A673 (cell line): ENCODE results near the gene CAMK1. TPM values are rescaled to one million over a fixed set of nuclear protein-coding genes. Genes with fewer than 3 reads are reported as not detected.

Experiments
- BruUV-seq: library from RNA; stranded (reverse); fragments of 400-500 nt; replicated peaks from 2 replicates; lab custom pipeline; 2021; lab: Mats Ljungman, UMichigan
- CTCF ChIA-PET: fragments of 300-600 bp; sonication (Branson Sonifier 250); formaldehyde crosslinking; loops from one replicate; lab custom pipeline; 2022; ENCODE audit warnings: antibody characterized with exemption; lab: Charles Lee
- POLR2A ChIA-PET: fragments of 300-600 bp; sonication (Branson Sonifier 250); formaldehyde crosslinking; loops from one replicate; lab custom pipeline; 2022; ENCODE audit warnings: antibody characterized with exemption; ENCODE audit not compliant: low non-redundant PET; lab: Charles Lee
- DNase-seq: peaks from one replicate; pipeline ENCODE4 v3.0.0-alpha.2; 2015; ENCODE audit warnings: low spot score
- H3K27ac ChIP-seq: fragments of 200-600 bp; sonication (generic); 2 replicates; pipeline ENCODE4 v1.5.1; 2016; ENCODE audit warnings: mixed run types, low read depth, mild to moderate bottlenecking, mixed read lengths, antibody characterized with exemption, low read length; ENCODE audit not compliant: poor library complexity, severe bottlenecking
- H3K27me3 ChIP-seq: fragments of 200-600 bp; sonication (generic); replicated peaks from 2 replicates; pipeline ENCODE4 v1.6.1; 2017; ENCODE audit warnings: mixed run types, low read depth, mild to moderate bottlenecking, mixed read lengths, antibody characterized with exemption, low read length; ENCODE audit not compliant: insufficient read depth, poor library complexity
- H3K36me3 ChIP-seq: fragments of 200-600 bp; sonication (generic); 2 replicates; pipeline ENCODE4 v1.6.1; 2016; ENCODE audit warnings: mixed run types, mild to moderate bottlenecking, mixed read lengths, antibody characterized with exemption, low read length; ENCODE audit not compliant: insufficient read depth, poor library complexity, severe bottlenecking
- H3K4me1 ChIP-seq: fragments of 200-600 bp; sonication (generic); 2 replicates; pipeline ENCODE4 v1.6.1; 2017; ENCODE audit warnings: mixed run types, mild to moderate bottlenecking, mixed read lengths, antibody characterized with exemption, low read length; ENCODE audit not compliant: insufficient read depth, poor library complexity, severe bottlenecking
- H3K4me3 ChIP-seq: fragments of 200-600 bp; sonication (generic); 2 replicates; pipeline ENCODE4 v1.5.1; 2016; ENCODE audit warnings: low read depth, mixed run types, mild to moderate bottlenecking, mixed read lengths, low read length; ENCODE audit not compliant: poor library complexity, severe bottlenecking
- H3K9me3 ChIP-seq: fragments of 200-600 bp; sonication (generic); 2 replicates; pipeline ENCODE4 v1.6.1; 2016; ENCODE audit warnings: mixed run types, low read depth, mild to moderate bottlenecking, mixed read lengths, antibody characterized with exemption, low read length; ENCODE audit not compliant: poor library complexity, severe bottlenecking
- CTCF ChIP-seq: fragments of 300-800, 200-600 bp; sonication (generic); conservative IDR thresholded peaks from 2 replicates; pipeline ENCODE4 v1.5.1; 2017; ENCODE audit warnings: low read depth, mild to moderate bottlenecking, antibody characterized with exemption, low read length, moderate library complexity, mixed read lengths
- EZH2 ChIP-seq: fragments of 200-600 bp; sonication (generic); IDR thresholded peaks from 2 replicates; pipeline ENCODE4 v1.6.1; 2017; ENCODE audit warnings: borderline replicate concordance, low read depth, mild to moderate bottlenecking, mixed read lengths, antibody characterized with exemption, low read length; ENCODE audit not compliant: poor library complexity, severe bottlenecking
- intact Hi-C: fragments of 100-400 bp; cut with micrococcal nuclease; formaldehyde crosslinking; loops from one replicate; pipeline ENCODE4 v1.10.0; 2022; ENCODE audit not compliant: unreplicated experiment
- total RNA-seq: library from RNA; stranded (reverse); gene quantifications from 2 replicates; pipeline ENCODE4 v1.2.3, GENCODE V29; 2021

The CAMK1 gene
- total RNA-seq, 1 experiment from 2014 or later = 26.7 TPM

- H3K27me3 ChIP-seq = no peaks in the 10 kb centered on the region
- intact Hi-C loops = no loop called here
- POLR2A ChIA-PET = no interaction called here
- no peak overlapping the region for H3K27ac ChIP-seq
- no peak for DNase-seq
- H3K4me1 ChIP-seq = peaks cover 5% of the 10 kb centered on the region
- no TSS peak for BruUV-seq
- H3K36me3 ChIP-seq = no peaks in the 10 kb centered on the region
- no peaks in the 10 kb centered on the region for H3K9me3 ChIP-seq
- no peak for TF ChIP-seq EZH2
- TF ChIP-seq CTCF = no peak
- no peak overlapping the region for H3K4me3 ChIP-seq
- CTCF ChIA-PET = interaction anchor here (1.3 kb wide), 1 partner anchor 22 kb away, joined by 3 read pairs; no protein-coding TSS in a partner anchor
These were observed 42.0 kb downstream of the CAMK1 start for GRCh38 chr3:9727743-9728142.

GRCh38 chr3:9727041-9727595 is 42.6 kb downstream of the CAMK1 start:
- intact Hi-C loops = no loop called here
- POLR2A ChIA-PET = no interaction called here

GRCh38 chr3:9725775-9726515 is 43.8 kb downstream of the CAMK1 start:
- no TSS peak for BruUV-seq
- H3K36me3 ChIP-seq = no peaks in the 10 kb centered on the region
- H3K9me3 ChIP-seq = no peaks in the 10 kb centered on the region
- DNase-seq = no peak
- no peaks in the 10 kb centered on the region for H3K4me1 ChIP-seq
- H3K27me3 ChIP-seq = peaks cover 1% of the 10 kb centered on the region
- no peak overlapping the region for H3K27ac ChIP-seq
- TF ChIP-seq EZH2 (no peak), CTCF (no peak)
- intact Hi-C loops = no loop called here
- ChIA-PET POLR2A (no interaction called here), CTCF (no interaction called here)
- no peak overlapping the region for H3K4me3 ChIP-seq

More at GRCh38 chr3:9727041-9727595, 42.6 kb downstream of the CAMK1 start:
- CTCF ChIA-PET = interaction anchor here (0.5 to 1.3 kb wide), 2 partner anchors 22 to 159 kb away, joined by 3 to 5 read pairs; no protein-coding TSS in a partner anchor
- no peak overlapping the region for H3K4me3 ChIP-seq
- BruUV-seq = no TSS peak
- TF ChIP-seq EZH2 (no peak), CTCF (0 out of 2 replicates have a peak, but pooled peaks have one; percentile 41)
- H3K4me1 ChIP-seq = no peaks in the 10 kb centered on the region
- peak; percentile 53 for DNase-seq
- no peaks in the 10 kb centered on the region for H3K9me3 ChIP-seq
- H3K27ac ChIP-seq = no peak overlapping the region
- H3K27me3 ChIP-seq = no peaks in the 10 kb centered on the region
- H3K36me3 ChIP-seq = no peaks in the 10 kb centered on the region
